ENCODE results near the gene ATP6AP1. TPM values are rescaled to one million over a fixed set of nuclear protein-coding genes. Genes with fewer than 3 reads are reported as not detected.
"Not testable (repeated sequence)": the region's sequence is repeated elsewhere in the genome, so short reads cannot be mapped to it uniquely, and the experiment has no call there.

Gene ATP6AP1
- total RNA-seq, 1 donor from 2014 or later, result 22.6 TPM

DNA sequence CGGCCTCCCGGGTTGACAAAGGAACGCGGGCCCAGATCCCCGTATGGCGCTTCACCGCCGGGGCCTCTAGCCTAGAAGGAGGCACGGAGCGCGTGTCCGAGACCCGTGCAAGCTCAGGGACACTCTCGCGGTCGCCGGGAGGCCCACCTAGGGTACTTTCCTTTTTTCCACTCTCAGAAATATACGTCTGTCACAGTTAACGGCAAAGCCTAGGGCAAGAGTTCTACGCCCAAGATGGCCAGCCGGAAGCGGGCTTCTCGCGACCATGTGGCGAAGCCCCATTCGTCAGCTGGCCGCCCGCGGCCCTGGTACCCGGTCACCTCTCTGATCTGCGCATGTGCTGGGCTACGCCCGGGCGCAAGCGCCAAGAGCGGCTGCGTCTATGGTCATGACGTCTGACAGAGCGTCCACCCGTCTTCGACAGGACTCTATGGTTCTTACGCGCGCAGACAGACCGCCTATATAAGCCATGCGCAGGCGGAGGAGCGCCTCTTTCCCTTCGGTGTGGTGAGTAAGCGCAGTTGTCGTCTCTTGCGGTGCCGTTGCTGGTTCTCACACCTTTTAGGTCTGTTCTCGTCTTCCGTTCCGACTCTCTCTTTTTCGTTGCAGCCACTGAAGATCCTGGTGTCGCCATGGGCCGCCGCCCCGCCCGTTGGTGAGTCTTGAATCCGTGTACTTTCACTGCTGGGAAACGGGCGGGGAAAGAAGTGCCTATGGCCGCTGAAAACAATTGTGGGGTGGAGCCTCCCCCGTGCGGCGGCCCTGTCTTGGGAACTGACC is 30.4 kb upstream of the ATP6AP1 start, which contains the start of gene RPL10:
TSS of gene RPL10 (plus strand) at position 490 of the 780 bp plus-strand sequence. CDS start at position 633, 143 bp downstream.
- peaks cover 50% of the 10 kb centered on the region for H3F3A ChIP-seq (ENCODE audit: low read depth)
- Mint-ChIP-seq H3K9me3 (peaks cover 17% of the 10 kb centered on the region), H3K4me1 (peaks cover 13% of the 10 kb centered on the region), H3K4me3 (peak within 1 kb of the TSS; percentile 98), H3K27me3 (ENCODE audit: insufficient read depth, low read depth) (peaks cover 8% of the 10 kb centered on the region), H3K36me3 (peaks cover 13% of the 10 kb centered on the region), H3K27ac (peak within 1 kb of the TSS; percentile 93)
- no peaks in the 10 kb centered on the region for H3K9me3 ChIP-seq (ENCODE audit: low read depth)
- DNase-seq (ENCODE audit: low spot score), result peak; percentile 96
- TF ChIP-seq, protein P1, sequence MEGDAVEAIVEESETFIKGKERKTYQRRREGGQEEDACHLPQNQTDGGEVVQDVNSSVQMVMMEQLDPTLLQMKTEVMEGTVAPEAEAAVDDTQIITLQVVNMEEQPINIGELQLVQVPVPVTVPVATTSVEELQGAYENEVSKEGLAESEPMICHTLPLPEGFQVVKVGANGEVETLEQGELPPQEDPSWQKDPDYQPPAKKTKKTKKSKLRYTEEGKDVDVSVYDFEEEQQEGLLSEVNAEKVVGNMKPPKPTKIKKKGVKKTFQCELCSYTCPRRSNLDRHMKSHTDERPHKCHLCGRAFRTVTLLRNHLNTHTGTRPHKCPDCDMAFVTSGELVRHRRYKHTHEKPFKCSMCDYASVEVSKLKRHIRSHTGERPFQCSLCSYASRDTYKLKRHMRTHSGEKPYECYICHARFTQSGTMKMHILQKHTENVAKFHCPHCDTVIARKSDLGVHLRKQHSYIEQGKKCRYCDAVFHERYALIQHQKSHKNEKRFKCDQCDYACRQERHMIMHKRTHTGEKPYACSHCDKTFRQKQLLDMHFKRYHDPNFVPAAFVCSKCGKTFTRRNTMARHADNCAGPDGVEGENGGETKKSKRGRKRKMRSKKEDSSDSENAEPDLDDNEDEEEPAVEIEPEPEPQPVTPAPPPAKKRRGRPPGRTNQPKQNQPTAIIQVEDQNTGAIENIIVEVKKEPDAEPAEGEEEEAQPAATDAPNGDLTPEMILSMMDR (IDR thresholded peaks at IDR 0.05), result no peak
- TF ChIP-seq EZH2phosphoT487 (IDR thresholded peaks at IDR 0.05), result no peak
- no peak for TF ChIP-seq EZH2 (IDR thresholded peaks at IDR 0.05)
- no peaks in the 10 kb centered on the region for H3K27me3 ChIP-seq
- peak within 1 kb of the TSS; percentile 87 for H3K4me2 ChIP-seq
- H3K4me1 ChIP-seq, result no peaks in the 10 kb centered on the region
- peak within 1 kb of the TSS; percentile 97 for H3K27ac ChIP-seq
- H3K4me3 ChIP-seq, result peak within 1 kb of the TSS; percentile 78
- H2AFZ ChIP-seq (replicated peaks), result no peak within 1 kb of the TSS
- no peaks in the 10 kb centered on the region for H3K36me3 ChIP-seq
- H4K20me1 ChIP-seq (ENCODE audit: low read depth), result peaks cover 23% of the 10 kb centered on the region
- H3K79me2 ChIP-seq (ENCODE audit: low read depth), result peaks cover 20% of the 10 kb centered on the region
- H3K9ac ChIP-seq, result peak within 1 kb of the TSS; percentile 78

DNA sequence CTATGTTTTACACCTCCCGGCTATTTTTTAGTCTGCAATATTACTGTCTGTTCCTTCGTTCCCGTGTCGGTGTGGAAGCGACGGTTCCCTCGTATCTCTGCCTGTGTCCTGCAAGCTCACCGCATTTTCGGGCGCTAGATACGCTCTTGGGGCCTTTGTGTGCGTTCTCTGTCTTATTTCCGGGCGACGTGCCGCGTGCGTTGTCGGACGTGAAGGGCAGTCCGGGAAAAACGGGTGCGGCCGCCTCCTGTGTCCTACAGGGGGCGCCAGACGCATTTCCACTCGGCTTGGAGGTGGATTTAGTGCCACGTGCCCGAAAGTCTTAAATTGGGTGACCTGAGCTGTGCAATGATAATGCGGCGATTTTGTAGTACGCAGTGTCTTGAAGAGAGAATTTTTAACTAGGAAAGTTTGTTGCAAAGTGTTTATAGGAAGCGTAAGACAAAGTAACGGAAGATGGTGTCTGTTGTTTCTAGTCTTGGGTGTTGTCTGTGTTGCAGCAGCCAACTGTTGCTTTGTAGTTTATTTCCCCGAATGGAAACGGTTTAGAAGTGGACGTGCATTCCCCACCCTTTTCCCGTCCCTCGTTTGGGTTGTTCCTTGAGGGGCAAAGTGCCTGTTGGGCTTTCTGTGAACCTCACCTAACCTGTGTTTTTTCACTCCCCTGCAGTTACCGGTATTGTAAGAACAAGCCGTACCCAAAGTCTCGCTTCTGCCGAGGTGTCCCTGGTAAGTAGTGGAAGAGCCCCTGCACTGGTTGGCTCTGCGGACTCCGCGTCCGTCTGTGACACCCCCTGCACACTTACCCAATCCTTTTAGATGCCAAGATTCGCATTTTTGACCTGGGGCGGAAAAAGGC is 29.6 kb upstream of the ATP6AP1 start:
- H2AFZ ChIP-seq (replicated peaks), result no peak overlapping the region
- peaks cover 24% of the 10 kb centered on the region for H3K9me3 Mint-ChIP-seq

DNA sequence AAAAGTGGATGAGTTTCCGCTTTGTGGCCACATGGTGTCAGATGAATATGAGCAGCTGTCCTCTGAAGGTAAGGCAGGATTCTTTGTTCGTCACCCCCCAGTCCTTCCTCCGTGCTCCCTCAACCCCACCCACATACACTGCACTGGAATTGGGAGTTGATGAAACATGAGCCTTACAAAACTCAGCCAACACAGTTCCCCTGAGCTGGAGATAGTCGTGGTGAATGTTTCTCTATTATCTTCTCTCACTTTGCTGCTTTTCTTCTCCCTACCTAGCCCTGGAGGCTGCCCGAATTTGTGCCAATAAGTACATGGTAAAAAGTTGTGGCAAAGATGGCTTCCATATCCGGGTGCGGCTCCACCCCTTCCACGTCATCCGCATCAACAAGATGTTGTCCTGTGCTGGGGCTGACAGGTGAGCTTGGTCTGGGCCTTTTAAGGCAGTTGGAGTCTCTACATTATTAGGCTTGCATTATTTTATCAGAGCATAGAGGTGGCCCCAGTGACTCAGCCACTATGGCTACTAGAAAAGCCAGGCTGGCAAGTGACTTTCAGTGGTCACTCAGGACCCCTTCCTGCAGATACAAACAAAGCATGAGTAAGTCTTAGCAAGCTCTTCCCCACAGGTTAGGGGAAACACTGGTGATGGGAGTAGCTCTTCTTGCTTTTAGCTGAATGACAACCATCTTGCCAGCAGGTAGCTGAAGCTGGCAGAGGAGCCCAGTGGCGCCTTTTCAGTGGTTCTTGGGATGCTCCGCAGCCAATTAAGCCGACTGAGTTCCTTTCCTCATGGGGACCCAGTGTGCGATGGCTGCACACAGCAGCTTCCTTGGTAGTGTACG is 28.7 kb upstream of the ATP6AP1 start:
- no peak overlapping the region for H2AFZ ChIP-seq (replicated peaks)
- DNase-seq (ENCODE audit: low spot score), result no peak
- Mint-ChIP-seq H3K4me1 (peaks cover 13% of the 10 kb centered on the region), H3K27ac (peak overlapping the region; percentile 66), H3K9me3 (peaks cover 24% of the 10 kb centered on the region), H3K4me3 (peak overlapping the region; percentile 98), H3K36me3 (peaks cover 15% of the 10 kb centered on the region), H3K27me3 (ENCODE audit: insufficient read depth, low read depth) (peaks cover 16% of the 10 kb centered on the region)
- no peak overlapping the region for H3K9ac ChIP-seq
- peaks cover 50% of the 10 kb centered on the region for H3F3A ChIP-seq (ENCODE audit: low read depth)
- no peaks in the 10 kb centered on the region for H3K4me1 ChIP-seq
- H3K36me3 ChIP-seq, result no peaks in the 10 kb centered on the region
- H3K27me3 ChIP-seq, result no peaks in the 10 kb centered on the region
- H3K4me3 ChIP-seq, result peak overlapping the region; percentile 78
- no peak overlapping the region for H3K27ac ChIP-seq
- peaks cover 20% of the 10 kb centered on the region for H3K79me2 ChIP-seq (ENCODE audit: low read depth)
- H3K9me3 ChIP-seq (ENCODE audit: low read depth), result no peaks in the 10 kb centered on the region
- TF ChIP-seq EZH2phosphoT487 (IDR thresholded peaks at IDR 0.05), result no peak
- no peak for TF ChIP-seq EZH2 (IDR thresholded peaks at IDR 0.05)
- TF ChIP-seq, protein P1 (IDR thresholded peaks at IDR 0.05), result no peak
- peaks cover 23% of the 10 kb centered on the region for H4K20me1 ChIP-seq (ENCODE audit: low read depth)
- peak overlapping the region; percentile 87 for H3K4me2 ChIP-seq

More for the DNA sequence above, 29.6 kb upstream of the ATP6AP1 start:
- peak overlapping the region; percentile 87 for H3K4me2 ChIP-seq
- no peaks in the 10 kb centered on the region for H3K36me3 ChIP-seq
- H3K4me1 ChIP-seq, result no peaks in the 10 kb centered on the region
- H3K9me3 ChIP-seq (ENCODE audit: low read depth), result no peaks in the 10 kb centered on the region
- H3F3A ChIP-seq (ENCODE audit: low read depth), result peaks cover 50% of the 10 kb centered on the region
- no peaks in the 10 kb centered on the region for H3K27me3 ChIP-seq
- peaks cover 15% of the 10 kb centered on the region for H3K36me3 Mint-ChIP-seq
- H3K27ac ChIP-seq, result peak overlapping the region; percentile 72
- peak overlapping the region; percentile 98 for H3K4me3 Mint-ChIP-seq
- H3K4me1 Mint-ChIP-seq, result peaks cover 13% of the 10 kb centered on the region
- peaks cover 23% of the 10 kb centered on the region for H4K20me1 ChIP-seq (ENCODE audit: low read depth)
- peaks cover 12% of the 10 kb centered on the region for H3K27me3 Mint-ChIP-seq (ENCODE audit: insufficient read depth, low read depth)
- H3K79me2 ChIP-seq (ENCODE audit: low read depth), result peaks cover 20% of the 10 kb centered on the region
- peak; percentile 82 for DNase-seq (ENCODE audit: low spot score)
- H3K4me3 ChIP-seq, result peak overlapping the region; percentile 78
- no peak for TF ChIP-seq EZH2 (IDR thresholded peaks at IDR 0.05)
- TF ChIP-seq, protein P1 (IDR thresholded peaks at IDR 0.05), result peak; percentile 73
- peak overlapping the region; percentile 75 for H3K9ac ChIP-seq
- peak overlapping the region; percentile 93 for H3K27ac Mint-ChIP-seq

DNA sequence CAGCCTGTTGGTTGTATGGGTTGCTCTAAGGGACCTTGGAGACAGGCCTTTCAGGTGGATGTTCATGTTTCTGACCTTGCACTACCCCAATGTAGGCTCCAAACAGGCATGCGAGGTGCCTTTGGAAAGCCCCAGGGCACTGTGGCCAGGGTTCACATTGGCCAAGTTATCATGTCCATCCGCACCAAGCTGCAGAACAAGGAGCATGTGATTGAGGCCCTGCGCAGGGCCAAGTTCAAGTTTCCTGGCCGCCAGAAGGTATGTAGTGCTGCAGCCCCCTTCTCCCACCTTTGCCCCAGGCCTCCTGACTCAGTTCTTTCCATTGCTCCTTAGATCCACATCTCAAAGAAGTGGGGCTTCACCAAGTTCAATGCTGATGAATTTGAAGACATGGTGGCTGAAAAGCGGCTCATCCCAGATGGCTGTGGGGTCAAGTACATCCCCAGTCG is 28.1 kb upstream of the ATP6AP1 start:
- Histone ChIP-seq H3K79me2 (ENCODE audit: low read depth) (peaks cover 20% of the 10 kb centered on the region), H3F3A (ENCODE audit: low read depth) (peaks cover 50% of the 10 kb centered on the region), H4K20me1 (ENCODE audit: low read depth) (peaks cover 23% of the 10 kb centered on the region)
- H3K27ac Mint-ChIP-seq; H3K4me2 ChIP-seq; H3K9me3 ChIP-seq (ENCODE audit: low read depth); DNase-seq (ENCODE audit: low spot score); H2AFZ ChIP-seq (replicated peaks); H3K9ac ChIP-seq; H3K36me3 ChIP-seq; H3K4me1 ChIP-seq; H3K4me3 ChIP-seq; H3K27me3 ChIP-seq; H3K27ac ChIP-seq: not testable (repeated sequence)
- peaks cover 15% of the 10 kb centered on the region for H3K36me3 Mint-ChIP-seq
- peaks cover 16% of the 10 kb centered on the region for H3K27me3 Mint-ChIP-seq (ENCODE audit: insufficient read depth, low read depth)
- peaks cover 24% of the 10 kb centered on the region for H3K9me3 Mint-ChIP-seq
- H3K4me1 Mint-ChIP-seq, result peaks cover 13% of the 10 kb centered on the region
- H3K4me3 Mint-ChIP-seq, result peak overlapping the region; percentile 38
